ENCODE results near the gene TRIM56. TPM values are rescaled to one million over a fixed set of nuclear protein-coding genes. Genes with fewer than 3 reads are reported as not detected.

Gene TRIM56
- total and polyA plus RNA-seq, 2 of the 13 experiments (the other 11 are each of a cell fraction or from before 2014, with no cell fraction given): 3.2 to 7.1 TPM

DNA sequence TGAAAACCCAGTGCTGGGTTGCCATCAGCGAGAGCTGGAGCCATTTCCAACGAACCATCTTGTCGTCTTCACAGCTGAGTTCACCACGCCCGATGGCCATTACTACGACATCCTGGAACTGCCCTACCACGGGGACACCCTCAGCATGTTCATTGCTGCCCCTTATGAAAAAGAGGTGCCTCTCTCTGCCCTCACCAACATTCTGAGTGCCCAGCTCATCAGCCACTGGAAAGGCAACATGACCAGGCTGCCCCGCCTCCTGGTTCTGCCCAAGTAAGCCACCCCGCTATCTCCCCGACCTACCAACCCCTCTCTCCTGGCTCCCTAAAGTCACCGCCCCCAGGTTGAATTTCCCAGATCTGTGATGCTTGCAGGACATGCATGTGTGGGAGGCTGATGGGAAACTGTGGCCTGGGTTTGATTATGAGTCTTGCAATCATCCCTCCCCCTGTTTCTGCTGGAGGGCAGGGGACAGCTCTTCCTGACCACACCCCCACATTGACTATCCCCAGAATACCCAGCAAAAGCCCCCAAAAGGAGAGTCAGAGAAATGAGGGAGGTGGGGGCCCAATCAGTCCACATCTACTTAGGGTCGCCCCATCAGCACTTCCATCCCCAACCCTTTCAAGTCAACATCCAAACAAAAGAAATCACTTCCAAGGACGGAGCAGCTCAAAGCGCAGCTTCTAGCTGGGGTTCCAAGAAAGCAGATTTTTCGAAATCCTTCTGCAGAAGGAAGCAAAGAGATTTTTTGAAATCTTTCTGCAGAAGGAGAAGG lies 48.5 kb downstream of the TRIM56 start (continued):
- TF ChIP-seq, protein P1, sequence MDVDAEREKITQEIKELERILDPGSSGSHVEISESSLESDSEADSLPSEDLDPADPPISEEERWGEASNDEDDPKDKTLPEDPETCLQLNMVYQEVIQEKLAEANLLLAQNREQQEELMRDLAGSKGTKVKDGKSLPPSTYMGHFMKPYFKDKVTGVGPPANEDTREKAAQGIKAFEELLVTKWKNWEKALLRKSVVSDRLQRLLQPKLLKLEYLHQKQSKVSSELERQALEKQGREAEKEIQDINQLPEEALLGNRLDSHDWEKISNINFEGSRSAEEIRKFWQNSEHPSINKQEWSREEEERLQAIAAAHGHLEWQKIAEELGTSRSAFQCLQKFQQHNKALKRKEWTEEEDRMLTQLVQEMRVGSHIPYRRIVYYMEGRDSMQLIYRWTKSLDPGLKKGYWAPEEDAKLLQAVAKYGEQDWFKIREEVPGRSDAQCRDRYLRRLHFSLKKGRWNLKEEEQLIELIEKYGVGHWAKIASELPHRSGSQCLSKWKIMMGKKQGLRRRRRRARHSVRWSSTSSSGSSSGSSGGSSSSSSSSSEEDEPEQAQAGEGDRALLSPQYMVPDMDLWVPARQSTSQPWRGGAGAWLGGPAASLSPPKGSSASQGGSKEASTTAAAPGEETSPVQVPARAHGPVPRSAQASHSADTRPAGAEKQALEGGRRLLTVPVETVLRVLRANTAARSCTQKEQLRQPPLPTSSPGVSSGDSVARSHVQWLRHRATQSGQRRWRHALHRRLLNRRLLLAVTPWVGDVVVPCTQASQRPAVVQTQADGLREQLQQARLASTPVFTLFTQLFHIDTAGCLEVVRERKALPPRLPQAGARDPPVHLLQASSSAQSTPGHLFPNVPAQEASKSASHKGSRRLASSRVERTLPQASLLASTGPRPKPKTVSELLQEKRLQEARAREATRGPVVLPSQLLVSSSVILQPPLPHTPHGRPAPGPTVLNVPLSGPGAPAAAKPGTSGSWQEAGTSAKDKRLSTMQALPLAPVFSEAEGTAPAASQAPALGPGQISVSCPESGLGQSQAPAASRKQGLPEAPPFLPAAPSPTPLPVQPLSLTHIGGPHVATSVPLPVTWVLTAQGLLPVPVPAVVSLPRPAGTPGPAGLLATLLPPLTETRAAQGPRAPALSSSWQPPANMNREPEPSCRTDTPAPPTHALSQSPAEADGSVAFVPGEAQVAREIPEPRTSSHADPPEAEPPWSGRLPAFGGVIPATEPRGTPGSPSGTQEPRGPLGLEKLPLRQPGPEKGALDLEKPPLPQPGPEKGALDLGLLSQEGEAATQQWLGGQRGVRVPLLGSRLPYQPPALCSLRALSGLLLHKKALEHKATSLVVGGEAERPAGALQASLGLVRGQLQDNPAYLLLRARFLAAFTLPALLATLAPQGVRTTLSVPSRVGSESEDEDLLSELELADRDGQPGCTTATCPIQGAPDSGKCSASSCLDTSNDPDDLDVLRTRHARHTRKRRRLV (CRISPR knock-in tag; IDR thresholded peaks at IDR 0.05): no peak
- TF ChIP-seq ONECUT2 (CRISPR knock-in tag; IDR thresholded peaks at IDR 0.05) (no peak), BORCS8-MEF2B (CRISPR knock-in tag; IDR thresholded peaks at IDR 0.05) (no peak), TOPORS (CRISPR knock-in tag; IDR thresholded peaks at IDR 0.05) (no peak), ZNF878 (CRISPR knock-in tag; IDR thresholded peaks at IDR 0.05) (no peak), ZNF841 (CRISPR knock-in tag; IDR thresholded peaks at IDR 0.05; ENCODE audit: borderline replicate concordance) (no peak), ZNF678 (CRISPR knock-in tag; IDR thresholded peaks at IDR 0.05) (no peak), ZNF136 (CRISPR knock-in tag; IDR thresholded peaks at IDR 0.05; ENCODE audit: low read depth) (no peak), NONO (IDR thresholded peaks at IDR 0.05) (no peak), NONO (CRISPR knock-in tag; conservative IDR thresholded peaks at IDR 0.05) (0 out of 2 replicates have a peak, but pooled peaks have one; percentile 33)
- TF ChIP-seq, protein P2, sequence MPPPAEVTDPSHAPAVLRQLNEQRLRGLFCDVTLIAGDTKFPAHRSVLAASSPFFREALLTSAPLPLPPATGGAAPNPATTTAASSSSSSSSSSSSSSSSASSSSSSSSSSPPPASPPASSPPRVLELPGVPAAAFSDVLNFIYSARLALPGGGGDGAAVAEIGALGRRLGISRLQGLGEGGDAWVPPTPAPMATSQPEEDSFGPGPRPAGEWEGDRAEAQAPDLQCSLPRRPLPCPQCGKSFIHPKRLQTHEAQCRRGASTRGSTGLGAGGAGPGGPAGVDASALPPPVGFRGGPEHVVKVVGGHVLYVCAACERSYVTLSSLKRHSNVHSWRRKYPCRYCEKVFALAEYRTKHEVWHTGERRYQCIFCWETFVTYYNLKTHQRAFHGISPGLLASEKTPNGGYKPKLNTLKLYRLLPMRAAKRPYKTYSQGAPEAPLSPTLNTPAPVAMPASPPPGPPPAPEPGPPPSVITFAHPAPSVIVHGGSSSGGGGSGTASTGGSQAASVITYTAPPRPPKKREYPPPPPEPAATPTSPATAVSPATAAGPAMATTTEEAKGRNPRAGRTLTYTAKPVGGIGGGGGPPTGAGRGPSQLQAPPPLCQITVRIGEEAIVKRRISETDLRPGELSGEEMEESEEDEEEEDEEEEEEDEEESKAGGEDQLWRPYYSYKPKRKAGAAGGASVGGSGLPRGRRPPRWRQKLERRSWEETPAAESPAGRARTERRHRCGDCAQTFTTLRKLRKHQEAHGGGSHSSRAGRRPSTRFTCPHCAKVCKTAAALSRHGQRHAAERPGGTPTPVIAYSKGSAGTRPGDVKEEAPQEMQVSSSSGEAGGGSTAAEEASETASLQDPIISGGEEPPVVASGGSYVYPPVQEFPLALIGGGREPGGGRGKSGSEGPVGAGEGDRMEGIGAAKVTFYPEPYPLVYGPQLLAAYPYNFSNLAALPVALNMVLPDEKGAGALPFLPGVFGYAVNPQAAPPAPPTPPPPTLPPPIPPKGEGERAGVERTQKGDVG (CRISPR knock-in tag; IDR thresholded peaks at IDR 0.05; ENCODE audit: borderline replicate concordance): no peak
- TF ChIP-seq, protein P3, sequence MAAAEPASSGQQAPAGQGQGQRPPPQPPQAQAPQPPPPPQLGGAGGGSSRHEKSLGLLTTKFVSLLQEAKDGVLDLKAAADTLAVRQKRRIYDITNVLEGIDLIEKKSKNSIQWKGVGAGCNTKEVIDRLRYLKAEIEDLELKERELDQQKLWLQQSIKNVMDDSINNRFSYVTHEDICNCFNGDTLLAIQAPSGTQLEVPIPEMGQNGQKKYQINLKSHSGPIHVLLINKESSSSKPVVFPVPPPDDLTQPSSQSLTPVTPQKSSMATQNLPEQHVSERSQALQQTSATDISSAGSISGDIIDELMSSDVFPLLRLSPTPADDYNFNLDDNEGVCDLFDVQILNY (CRISPR knock-in tag; conservative IDR thresholded peaks at IDR 0.05): no peak
- TF ChIP-seq, protein P4, sequence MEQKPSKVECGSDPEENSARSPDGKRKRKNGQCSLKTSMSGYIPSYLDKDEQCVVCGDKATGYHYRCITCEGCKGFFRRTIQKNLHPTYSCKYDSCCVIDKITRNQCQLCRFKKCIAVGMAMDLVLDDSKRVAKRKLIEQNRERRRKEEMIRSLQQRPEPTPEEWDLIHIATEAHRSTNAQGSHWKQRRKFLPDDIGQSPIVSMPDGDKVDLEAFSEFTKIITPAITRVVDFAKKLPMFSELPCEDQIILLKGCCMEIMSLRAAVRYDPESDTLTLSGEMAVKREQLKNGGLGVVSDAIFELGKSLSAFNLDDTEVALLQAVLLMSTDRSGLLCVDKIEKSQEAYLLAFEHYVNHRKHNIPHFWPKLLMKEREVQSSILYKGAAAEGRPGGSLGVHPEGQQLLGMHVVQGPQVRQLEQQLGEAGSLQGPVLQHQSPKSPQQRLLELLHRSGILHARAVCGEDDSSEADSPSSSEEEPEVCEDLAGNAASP (CRISPR knock-in tag; IDR thresholded peaks at IDR 0.05; ENCODE audit: borderline replicate concordance): no peak
- TF ChIP-seq, protein P5, sequence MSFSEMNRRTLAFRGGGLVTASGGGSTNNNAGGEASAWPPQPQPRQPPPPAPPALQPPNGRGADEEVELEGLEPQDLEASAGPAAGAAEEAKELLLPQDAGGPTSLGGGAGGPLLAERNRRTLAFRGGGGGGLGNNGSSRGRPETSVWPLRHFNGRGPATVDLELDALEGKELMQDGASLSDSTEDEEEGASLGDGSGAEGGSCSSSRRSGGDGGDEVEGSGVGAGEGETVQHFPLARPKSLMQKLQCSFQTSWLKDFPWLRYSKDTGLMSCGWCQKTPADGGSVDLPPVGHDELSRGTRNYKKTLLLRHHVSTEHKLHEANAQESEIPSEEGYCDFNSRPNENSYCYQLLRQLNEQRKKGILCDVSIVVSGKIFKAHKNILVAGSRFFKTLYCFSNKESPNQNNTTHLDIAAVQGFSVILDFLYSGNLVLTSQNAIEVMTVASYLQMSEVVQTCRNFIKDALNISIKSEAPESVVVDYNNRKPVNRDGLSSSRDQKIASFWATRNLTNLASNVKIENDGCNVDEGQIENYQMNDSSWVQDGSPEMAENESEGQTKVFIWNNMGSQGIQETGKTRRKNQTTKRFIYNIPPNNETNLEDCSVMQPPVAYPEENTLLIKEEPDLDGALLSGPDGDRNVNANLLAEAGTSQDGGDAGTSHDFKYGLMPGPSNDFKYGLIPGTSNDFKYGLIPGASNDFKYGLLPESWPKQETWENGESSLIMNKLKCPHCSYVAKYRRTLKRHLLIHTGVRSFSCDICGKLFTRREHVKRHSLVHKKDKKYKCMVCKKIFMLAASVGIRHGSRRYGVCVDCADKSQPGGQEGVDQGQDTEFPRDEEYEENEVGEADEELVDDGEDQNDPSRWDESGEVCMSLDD (CRISPR knock-in tag; IDR thresholded peaks at IDR 0.05; ENCODE audit: borderline replicate concordance): no peak
